Measurements from ENCODE around the gene CA10.

The CA10 gene

GRCh38 chr17:51657224-51657623 lies 501.3 kb downstream of the CA10 start:
- Histone ChIP-seq H3F3A (ENCODE audit: insufficient read depth) (no peaks in the 10 kb centered on the region), H3K27me3 (ENCODE audit: low read length) (no peaks in the 10 kb centered on the region), H3K9me3 (ENCODE audit: insufficient read depth, low read length) (no peaks in the 10 kb centered on the region), H2AFZ (ENCODE audit: low read depth, low read length, severe bottlenecking) (no peak overlapping the region), H3K9ac (ENCODE audit: low read length) (no peak overlapping the region), H3K4me2 (ENCODE audit: low read depth, low read length, poor library complexity, severe bottlenecking) (no peak overlapping the region), H3K9me2 (replicated peaks; ENCODE audit: insufficient read depth, low read length) (no peaks in the 10 kb centered on the region), H3K79me2 (ENCODE audit: insufficient read depth, low read length) (no peaks in the 10 kb centered on the region), H4K20me1 (ENCODE audit: low read depth, low read length) (no peaks in the 10 kb centered on the region), H3K4me3 (ENCODE audit: insufficient read depth, low read length, poor library complexity, severe bottlenecking) (no peak overlapping the region), H3K27ac (ENCODE audit: low read depth, low read length) (no peak overlapping the region), H3K36me3 (ENCODE audit: low read length) (no peaks in the 10 kb centered on the region)
- TF ChIP-seq CTCF (IDR thresholded peaks at IDR 0.05; ENCODE audit: insufficient read depth, low read length, poor library complexity, severe bottlenecking) (no peak), EZH2phosphoT487 (conservative IDR thresholded peaks at IDR 0.05; ENCODE audit: low read length) (no peak)

GRCh38 chr17:51653878-51654277 lies 504.6 kb downstream of the CA10 start:
- no peaks in the 10 kb centered on the region for H3K36me3 ChIP-seq (ENCODE audit: low read length)
- no peak overlapping the region for H3K4me2 ChIP-seq (ENCODE audit: low read depth, low read length, poor library complexity, severe bottlenecking)
- H3K9ac ChIP-seq (ENCODE audit: low read length) = no peak overlapping the region
- H4K20me1 ChIP-seq (ENCODE audit: low read depth, low read length) = no peaks in the 10 kb centered on the region
- no peaks in the 10 kb centered on the region for H3K27me3 ChIP-seq (ENCODE audit: low read length)
- no peaks in the 10 kb centered on the region for H3K79me2 ChIP-seq (ENCODE audit: insufficient read depth, low read length)
- H3K4me3 ChIP-seq (ENCODE audit: insufficient read depth, low read length, poor library complexity, severe bottlenecking) = no peak overlapping the region
- TF ChIP-seq EZH2phosphoT487 (conservative IDR thresholded peaks at IDR 0.05; ENCODE audit: low read length) = no peak
- TF ChIP-seq CTCF (IDR thresholded peaks at IDR 0.05; ENCODE audit: insufficient read depth, low read length, poor library complexity, severe bottlenecking) = no peak
- H3K9me3 ChIP-seq (ENCODE audit: insufficient read depth, low read length) = no peaks in the 10 kb centered on the region
- no peak overlapping the region for H3K27ac ChIP-seq (ENCODE audit: low read depth, low read length)
- H2AFZ ChIP-seq (ENCODE audit: low read depth, low read length, severe bottlenecking) = no peak overlapping the region
- no peaks in the 10 kb centered on the region for H3F3A ChIP-seq (ENCODE audit: insufficient read depth)
- no peaks in the 10 kb centered on the region for H3K9me2 ChIP-seq (replicated peaks; ENCODE audit: insufficient read depth, low read length)

GRCh38 chr17:51652529-51652928 lies 506.0 kb downstream of the CA10 start:
- TF ChIP-seq EZH2phosphoT487 (conservative IDR thresholded peaks at IDR 0.05; ENCODE audit: low read length) = no peak
- no peak for TF ChIP-seq CTCF (IDR thresholded peaks at IDR 0.05; ENCODE audit: insufficient read depth, low read length, poor library complexity, severe bottlenecking)
- no peak overlapping the region for H3K4me2 ChIP-seq (ENCODE audit: low read depth, low read length, poor library complexity, severe bottlenecking)
- no peak overlapping the region for H3K9ac ChIP-seq (ENCODE audit: low read length)
- H3K4me3 ChIP-seq (ENCODE audit: insufficient read depth, low read length, poor library complexity, severe bottlenecking) = no peak overlapping the region
- H2AFZ ChIP-seq (ENCODE audit: low read depth, low read length, severe bottlenecking) = no peak overlapping the region
- no peaks in the 10 kb centered on the region for H3K79me2 ChIP-seq (ENCODE audit: insufficient read depth, low read length)
- no peak overlapping the region for H3K27ac ChIP-seq (ENCODE audit: low read depth, low read length)
- H4K20me1 ChIP-seq (ENCODE audit: low read depth, low read length) = no peaks in the 10 kb centered on the region
- H3K9me3 ChIP-seq (ENCODE audit: insufficient read depth, low read length) = no peaks in the 10 kb centered on the region
- no peaks in the 10 kb centered on the region for H3K36me3 ChIP-seq (ENCODE audit: low read length)
- H3F3A ChIP-seq (ENCODE audit: insufficient read depth) = no peaks in the 10 kb centered on the region
- no peaks in the 10 kb centered on the region for H3K9me2 ChIP-seq (replicated peaks; ENCODE audit: insufficient read depth, low read length)
- no peaks in the 10 kb centered on the region for H3K27me3 ChIP-seq (ENCODE audit: low read length)

All from SU-DHL-6 (cell line).